Measurements from ENCODE around the gene ZNF592.

The ZNF592 gene

DNA sequence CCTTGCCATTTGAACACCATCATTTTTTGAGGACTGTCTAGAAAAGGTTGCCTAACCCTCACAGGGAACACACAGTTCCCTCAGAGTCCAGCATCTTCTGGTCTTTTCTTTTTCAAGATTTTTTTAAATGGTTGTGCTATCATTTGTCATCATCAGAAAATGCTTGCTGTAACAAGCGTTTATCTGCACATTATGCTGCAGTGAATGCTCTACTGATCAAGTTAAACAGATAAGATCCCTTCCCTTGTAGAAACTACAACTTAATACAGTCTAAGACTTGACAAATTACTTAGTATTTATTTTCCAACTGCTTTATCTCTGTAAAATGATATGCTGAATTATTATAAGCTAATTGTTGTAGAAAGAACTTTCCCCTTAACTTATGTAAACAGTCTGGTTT is 56.8 kb downstream of the ZNF592 start:
- no peak for FAIRE-seq
- DNase-seq (ENCODE audit: low spot score), result no peak

DNA sequence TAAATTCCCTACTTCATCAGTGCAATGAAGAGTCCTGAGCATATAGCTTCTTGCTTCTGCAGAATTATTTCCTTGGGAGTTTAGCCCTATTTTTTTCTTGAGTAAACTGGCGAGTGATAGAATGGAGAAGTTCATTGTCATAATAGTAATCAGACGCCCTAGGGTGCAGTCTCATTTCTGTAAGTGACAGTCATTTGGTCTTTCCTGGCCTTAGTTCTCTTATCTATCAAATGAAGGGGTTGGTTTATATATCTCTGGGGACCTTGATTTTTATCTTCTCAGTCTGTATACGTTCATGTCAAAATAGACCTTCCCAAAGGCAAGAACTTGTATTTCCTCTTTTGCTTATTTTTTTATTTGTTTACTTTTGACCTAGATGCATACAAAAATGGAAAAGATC is 58.8 kb downstream of the ZNF592 start:
- DNase-seq (ENCODE audit: low spot score) (no peak), FAIRE-seq (no peak)

DNA sequence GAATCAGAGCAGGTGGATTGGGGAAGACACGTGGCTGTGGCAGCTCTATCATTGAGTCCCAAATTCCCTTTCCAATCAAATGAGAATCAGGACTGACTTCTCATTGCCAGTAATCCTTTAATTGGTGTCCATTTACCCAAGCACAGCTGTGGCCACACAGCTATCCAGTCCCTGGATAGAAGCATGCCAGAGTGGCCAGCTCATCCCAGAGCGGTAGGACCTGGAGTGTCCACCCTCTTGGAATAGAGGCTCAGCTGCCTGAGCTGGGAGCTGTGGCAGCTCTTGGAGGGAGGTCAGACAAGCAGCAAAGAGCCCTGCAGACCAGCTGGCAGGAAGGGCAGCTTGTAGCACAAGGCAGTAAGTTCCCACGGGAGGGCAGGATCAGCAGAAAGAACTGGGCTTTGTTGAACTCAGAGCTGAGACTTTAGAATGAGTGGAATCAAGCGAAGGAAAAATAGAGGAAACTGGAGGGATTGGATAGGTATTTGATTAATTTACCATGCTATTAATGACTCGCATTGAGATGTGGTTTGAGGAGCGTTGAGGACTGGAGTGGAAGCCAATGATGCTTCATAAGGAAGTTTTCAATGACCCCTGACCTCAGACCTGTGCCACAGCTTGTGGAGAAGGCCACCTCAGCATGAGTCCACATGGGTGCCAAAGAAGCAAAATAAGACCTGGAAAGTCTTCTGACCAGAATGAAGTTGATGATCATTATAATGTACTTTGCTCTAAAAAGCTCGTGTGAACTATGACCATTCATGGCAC is 61.9 kb downstream of the ZNF592 start:
- DNase-seq (ENCODE audit: low spot score), result no peak
- no peak for FAIRE-seq

DNA sequence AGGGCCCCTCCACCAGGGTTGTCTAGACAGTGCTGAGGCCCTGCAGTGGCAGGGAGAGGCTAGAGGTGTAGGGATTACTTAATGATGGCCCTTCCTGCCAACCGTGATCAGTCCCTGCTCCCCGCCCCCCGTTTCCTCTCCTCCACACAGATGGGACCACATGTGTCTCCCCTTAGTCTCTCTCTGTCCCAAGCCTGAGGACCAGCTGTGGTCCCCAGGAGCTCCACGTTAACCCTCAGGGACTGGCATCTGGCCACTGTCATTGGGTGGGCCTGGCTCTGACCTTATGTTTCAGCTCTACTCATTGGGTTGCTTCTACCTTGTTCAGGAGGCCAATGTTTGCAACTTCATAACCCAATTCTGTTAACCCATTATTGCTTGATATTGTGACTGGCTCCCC is 62.8 kb downstream of the ZNF592 start:
- no peak for FAIRE-seq
- DNase-seq (ENCODE audit: low spot score), result no peak

DNA sequence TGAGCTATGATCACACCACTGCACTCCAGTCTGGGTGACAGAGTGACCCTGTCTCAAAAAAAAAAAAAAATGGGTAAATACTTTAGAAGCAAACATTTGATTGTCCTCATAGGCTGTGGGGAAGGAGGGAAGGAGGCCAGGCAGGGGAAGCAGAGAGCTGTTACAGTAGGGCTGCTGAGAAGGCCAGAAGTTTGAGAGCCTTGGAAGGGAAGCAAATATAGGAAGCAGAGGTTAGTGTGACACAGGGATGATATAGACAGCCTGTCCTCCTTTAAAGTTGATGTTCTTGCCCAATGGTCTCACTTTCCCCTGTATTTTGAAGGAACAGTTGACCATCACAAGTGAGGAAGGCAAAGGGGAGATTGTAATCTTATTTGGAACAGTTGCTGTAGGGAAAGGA is 63.4 kb downstream of the ZNF592 start:
- FAIRE-seq (no peak), DNase-seq (ENCODE audit: low spot score) (no peak)

DNA sequence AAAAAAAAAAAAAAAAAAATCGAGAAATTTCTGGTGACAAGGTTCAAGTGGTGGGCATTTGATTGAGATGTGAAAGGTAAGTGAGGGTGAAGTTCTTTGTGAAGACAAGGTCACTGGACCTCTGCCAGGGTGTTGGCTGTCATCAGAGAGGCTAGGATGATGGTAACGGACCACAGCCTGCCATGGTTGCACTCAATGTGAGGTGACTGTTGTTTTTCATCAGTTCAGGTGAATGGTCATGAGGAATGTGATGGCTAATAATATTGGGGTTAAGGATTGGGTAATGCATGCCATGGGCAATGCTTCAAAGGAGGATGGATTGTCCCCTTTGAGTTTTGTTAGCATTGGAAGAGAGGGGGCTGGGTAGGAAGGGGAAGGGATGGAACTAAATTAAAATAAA is 64.5 kb downstream of the ZNF592 start:
- DNase-seq (ENCODE audit: low spot score) (no peak), FAIRE-seq (no peak)

DNA sequence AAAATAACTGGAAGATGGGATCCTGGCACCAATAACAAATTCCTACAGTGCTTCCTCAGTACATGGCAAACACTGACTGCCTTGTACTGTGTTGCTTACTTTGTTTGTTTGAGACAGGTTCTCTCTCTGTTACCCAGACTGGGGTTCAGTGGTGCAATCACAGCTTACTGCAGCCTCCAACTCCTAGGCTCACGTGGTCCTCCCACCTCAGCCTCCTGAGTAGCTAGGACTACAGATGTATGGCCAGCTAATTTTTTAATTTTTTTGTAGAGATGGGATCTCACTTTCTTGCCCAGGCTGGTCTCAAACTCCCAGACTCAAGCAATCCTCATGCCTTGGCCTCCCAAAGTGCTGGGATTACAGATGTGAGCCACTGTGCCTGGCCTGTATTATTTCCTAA is 65.0 kb downstream of the ZNF592 start:
- FAIRE-seq, result no peak

DNA sequence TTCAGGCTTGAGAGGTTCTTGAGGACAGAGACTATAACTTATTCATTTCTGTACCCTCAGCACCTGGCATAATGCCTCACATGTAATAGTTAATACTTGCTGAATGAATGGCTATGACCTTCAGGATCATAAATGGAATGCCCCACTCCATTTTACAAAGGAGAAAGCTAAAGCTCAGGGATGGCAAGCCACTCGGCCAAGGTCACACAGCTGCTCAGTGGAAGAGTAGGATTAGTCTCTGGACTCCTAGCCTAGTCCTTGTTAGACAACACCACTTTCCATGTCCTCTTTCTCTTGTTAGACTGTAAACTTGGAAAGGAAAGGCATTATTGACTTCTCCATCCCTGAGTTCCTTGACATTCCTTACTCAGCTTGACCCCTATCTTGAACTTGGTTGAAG is 65.5 kb downstream of the ZNF592 start:
- FAIRE-seq (no peak), DNase-seq (ENCODE audit: low spot score) (no peak)

More for the DNA sequence above, 65.0 kb downstream of the ZNF592 start:
- DNase-seq (ENCODE audit: low spot score), result no peak

DNA sequence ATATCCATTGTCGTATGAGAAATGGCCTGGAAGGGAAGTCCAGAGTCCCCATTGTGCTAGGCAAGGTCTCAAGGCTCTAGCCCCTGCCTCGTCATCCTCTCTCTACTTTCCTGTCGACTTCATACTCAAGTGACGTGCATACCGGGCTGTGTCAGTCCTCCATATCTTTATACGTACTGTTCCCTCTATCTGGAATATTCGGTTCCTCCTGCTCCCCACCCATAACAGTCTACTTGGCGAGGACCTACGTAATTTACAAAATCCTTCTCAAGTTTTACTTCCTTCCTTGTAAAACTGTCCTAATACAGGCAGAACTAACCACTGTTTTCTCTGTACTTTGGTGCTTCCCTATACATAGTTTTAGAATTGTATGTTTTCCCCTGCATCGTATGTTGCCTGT is 66.5 kb downstream of the ZNF592 start:
- FAIRE-seq (no peak), DNase-seq (ENCODE audit: low spot score) (no peak)

DNA sequence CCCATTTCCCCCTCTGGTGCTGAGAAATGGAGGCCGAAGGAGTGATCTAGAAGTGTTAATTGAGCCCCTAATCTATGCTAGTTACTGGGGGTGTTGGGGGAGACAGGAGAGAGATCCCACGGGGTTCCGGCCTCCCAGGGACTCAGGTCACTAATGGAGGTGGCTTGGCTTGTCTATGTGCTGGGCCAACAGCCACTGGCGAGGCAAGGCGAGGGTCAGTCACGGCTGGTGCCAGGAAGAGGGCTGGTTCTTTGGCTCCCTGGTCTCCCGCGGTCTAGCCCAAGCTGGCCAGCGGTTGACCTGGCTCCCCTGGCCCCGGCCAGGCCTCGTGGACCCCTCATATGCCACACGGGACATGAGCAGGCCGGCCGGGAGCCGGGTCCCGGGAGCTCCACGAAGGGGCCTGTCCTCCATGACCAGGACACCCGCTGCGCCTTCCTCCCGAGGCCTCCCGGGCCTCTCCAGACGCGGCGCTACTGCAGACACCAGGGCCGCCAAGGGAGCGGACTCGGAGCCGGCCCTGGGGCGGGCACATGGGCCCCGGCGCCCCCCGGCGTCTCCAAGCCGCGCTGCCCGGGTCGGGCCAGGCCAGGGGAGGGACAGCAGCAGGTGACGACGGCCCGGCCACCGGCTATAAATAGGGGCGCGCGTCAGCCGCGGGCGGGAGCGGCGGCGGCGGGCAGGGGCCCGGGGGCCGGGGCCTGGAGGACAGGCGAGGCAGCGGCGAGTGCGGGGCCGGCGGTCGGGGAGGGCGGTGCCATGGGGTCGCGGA is 68.5 kb downstream of the ZNF592 start, which contains the start of gene ALPK3:
TSS of gene ALPK3 (plus strand) at position 663 of the 772 bp plus-strand sequence. CDS start at position 760, 97 bp downstream.
- DNase-seq (ENCODE audit: low spot score), result no peak
- FAIRE-seq, result no peak

DNA sequence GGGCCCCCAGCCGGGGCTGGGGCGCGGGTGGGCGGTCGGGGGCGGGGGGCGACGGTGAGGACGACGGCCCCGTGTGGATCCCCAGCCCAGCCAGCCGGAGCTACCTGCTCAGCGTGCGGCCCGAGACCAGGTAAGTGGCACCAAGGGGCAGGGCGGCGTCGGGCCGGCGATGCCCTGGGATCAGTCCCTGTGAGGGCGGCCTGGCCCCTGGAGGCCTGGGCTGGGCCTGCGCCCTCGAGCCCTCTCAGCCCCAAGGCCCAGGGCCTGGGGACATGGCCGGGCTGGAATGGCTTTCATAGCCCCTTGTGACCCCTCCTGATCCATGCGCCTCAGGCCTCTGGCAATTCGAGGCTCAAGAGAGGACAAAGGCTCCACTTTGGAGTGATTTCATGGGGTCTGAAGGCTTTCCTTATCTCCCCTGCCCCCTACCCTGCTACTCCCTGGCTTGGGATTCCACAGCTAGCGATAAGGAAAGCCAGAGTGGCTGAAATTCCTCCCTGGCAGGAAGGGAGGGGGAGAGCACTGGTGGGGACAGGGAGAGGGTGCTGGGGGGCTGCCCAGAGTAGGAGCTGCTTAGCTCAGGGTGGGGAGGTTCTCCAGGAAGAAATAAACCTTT is 69.2 kb downstream of the ZNF592 start:
- DNase-seq (ENCODE audit: low spot score) (no peak), FAIRE-seq (no peak)

DNA sequence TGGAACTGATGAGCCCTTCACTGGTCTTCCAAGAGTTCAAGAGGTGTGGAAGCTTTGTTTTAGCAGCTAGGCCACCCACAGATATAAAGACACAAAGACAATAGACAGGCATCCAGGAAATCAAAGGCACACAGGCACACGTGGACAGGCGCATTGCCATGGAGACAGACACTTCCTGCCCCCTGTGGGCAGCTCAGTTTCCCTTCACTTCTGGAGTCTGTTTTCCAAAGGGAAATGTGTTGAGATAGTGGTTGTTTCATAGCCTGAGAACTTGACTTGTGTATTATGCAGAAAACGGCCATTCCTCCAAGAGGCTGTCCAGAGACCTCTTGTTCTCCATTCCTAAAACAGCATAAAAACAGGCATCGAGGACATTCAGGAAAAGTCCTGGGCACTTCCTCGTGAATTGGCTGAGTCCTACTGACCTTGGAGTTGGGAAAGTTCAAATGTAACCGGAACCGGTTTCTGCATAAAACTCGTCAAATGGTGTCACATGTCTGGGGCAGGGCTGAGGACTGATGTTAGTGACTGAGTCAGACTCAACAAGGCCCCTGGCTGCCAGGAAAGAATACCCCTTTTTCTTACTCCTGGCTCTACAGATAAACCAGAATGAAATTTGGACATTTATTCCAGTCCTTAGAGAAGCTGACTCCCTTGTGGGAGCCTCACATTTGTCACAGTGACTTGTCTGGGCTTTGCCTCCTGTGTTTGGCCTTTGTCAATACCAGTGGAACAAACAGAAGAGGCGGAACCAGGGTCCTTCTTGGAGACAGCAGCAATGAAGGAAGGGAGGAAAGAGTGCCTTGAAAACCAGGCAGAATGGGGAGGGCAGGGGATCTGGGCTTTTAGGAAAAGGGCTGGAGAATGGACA is 70.1 kb downstream of the ZNF592 start:
- no peak for DNase-seq (ENCODE audit: low spot score)
- peak; percentile 56 for FAIRE-seq

DNA sequence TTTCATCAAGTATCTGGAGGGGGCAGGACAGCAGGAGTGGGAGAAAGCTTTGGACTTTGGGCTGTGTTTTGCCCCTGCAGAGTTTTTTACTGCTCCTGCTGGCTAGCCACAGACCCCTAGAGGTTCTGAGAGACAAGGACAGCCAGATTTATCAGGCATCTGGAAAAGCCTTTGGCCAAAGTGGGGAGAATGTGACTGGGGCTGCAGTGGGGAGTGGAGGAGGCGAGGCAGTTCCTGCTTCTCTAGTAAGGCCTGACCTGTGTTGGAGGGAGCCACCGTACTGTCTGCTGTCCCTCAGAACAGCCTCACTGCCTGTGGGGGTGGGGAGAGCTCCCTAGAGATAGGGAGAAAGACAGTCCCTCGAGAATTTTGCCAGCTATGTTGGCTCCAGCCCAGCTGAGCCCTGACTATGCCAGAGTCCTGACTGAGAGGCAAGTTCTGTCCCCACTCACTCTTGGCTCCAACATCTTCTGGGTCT is 70.9 kb downstream of the ZNF592 start:
- FAIRE-seq (no peak), DNase-seq (ENCODE audit: low spot score) (no peak)

DNA sequence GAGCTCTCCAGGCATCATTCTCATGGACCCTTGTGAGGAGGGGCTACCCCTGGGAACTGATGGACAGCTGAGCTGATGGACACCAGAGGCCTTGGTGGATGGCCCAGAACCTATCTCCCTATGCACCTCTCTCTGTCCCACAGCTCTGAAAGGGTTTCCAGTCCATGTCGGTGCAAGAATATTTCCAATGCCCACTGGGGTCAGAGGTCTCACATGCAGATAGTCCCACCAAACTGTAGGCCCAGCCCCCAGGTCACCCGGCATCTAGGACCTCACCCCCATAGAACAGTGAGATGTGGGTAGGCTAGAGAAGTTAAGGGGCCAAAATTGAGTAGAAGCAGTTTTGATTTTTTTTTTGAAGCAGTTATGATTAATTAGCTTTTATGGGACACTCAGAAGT is 71.4 kb downstream of the ZNF592 start:
- FAIRE-seq (no peak), DNase-seq (ENCODE audit: low spot score) (no peak)

DNA sequence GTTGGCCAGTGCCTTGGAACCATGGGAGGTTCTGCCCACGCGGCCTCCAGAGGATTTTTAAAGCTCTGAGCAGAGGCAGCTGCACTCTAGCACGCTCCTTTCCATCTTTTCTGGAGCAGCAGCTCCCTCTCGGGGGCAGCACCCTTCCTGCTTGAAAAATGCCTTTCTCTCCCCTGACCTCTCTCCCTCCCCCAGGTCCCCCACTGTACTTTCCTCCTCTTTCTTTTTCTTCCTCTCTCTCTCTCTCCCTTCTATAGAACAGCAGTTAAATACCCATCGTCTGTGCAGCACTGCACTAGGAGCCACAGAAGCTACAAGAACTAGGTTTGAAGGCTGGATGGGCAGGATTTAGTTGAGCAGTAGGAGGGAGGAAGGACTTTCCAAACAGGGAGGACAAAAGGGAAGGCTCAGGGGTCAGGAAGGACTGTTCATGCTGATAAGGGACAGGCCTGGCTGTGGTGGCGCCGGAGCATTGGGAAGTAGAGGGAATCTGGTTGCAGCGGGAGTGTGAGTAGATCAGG is 73.2 kb downstream of the ZNF592 start:
- FAIRE-seq (no peak), DNase-seq (ENCODE audit: low spot score) (no peak)

DNA sequence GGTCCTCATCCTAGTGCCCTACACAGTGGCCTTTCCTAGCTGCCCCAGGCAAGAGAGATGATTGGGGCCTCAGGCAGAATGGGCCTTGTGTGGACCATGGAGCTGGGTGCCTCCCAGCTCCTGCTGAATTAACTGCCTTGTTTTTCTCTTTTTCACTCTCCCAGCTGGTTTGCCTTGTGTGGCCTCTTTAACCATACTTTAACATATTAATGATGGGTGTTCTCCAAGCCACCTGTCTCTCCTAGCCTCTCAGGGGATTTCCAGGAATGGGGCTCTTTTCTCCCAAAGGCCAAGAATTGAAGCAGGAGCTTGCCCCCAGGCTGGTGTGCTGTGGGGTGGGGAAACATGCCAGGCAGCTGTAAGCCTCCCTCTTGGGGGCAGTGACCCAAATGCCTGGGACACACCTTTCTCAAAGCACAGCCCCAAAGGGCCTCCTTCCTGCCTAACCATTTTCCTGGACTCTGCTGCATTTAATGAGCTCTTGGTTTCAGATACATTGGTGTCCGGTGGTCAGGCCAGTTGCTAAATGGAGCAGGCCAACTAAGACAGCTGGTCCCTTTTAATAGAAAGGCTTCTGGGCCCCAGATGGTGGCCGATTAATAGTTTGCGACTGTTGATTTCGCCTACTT is 74.4 kb downstream of the ZNF592 start:
- DNase-seq (ENCODE audit: low spot score), result no peak
- no peak for FAIRE-seq

DNA sequence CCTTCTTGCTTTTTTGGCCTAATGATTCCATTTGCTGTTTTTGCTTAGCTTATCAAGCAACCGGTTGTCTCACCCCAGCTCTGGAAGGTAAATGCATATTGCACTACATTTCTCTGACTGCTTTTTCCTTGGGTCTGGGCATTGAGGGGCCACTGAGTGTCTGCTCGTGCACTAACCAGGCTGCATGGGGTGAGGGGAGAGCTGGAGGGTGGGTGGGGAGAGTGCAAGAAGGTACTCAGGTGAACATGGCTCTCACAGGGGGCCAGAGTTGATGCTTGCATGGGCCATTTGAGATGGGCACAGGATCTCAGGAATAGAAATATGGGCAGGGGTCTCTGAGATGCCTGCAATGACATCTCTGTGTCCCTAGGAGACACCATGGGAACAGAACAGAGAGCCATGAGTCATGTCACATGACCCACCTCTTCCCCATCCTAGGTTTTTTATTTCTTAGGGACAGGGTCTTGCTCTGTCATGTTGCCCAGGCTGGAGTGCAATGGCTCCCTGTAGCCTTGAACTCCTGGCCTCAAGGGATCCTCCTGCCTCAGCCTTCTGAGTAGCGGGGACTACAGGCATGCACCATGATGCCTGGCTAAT is 75.0 kb downstream of the ZNF592 start:
- FAIRE-seq (no peak), DNase-seq (ENCODE audit: low spot score) (no peak)

DNA sequence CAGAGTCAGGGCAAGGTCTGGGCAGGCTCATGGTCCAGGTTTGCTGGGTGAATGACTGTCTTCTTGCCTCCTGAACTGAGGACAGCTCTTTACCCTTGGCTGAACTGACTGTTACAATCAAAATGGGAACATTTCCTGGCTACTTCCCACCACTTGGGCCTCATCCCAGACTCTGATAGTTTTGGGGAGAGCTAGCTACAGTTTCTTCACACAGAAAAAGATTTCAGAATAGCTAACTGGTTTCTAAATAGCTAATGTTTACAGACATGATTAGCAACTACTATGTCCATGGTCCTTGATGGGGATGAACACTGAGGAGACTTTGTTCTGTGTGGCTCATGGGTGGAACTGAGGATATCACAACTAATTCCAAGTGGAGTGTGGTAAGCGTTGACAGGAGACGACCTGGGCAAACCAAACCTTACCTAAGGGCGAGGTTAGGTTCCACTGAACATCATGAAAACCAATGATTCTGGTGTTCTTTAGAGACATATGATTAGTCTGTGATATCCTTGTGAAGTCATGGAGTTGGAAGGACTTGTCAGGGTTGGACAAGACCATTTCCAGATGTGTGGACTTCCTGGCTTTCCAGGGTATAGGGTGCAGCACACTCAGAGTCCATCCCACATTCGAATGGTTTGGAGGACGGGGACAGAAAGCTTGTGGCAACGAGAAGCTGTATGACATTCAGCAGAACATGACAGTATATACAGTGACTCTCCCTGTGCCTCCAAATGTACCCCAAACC is 76.0 kb downstream of the ZNF592 start:
- no peak for DNase-seq (ENCODE audit: low spot score)
- FAIRE-seq, result peak; percentile 30

DNA sequence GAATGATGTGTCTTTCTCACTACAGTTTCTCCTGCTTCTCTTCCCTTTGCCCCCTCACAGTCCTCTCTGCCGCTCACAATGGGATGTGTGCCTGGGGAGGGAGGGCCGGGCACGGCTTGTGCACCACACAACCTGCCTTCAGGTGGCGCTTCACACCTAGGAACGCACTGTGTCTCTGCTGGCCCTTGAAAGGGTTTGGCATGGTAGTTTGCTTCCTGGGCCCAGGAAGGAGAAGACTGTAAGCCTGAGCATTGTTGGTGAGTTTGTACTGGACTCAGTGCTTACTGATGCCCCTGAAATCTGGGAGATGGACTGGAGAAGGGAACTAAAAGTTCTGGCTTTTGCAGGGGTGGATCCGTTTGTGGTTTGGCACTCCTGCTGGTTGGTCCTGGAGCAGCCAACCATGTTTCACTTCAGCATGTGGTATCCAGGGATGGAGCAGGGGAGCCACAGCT is 78.0 kb downstream of the ZNF592 start:
- no peak for FAIRE-seq
- peak; percentile 35 for DNase-seq (ENCODE audit: low spot score)
